IPS-NIHi7 (cell line): Measurements from ENCODE around the gene MRPL51.
"Not testable (repeated sequence)": the region's sequence is repeated elsewhere in the genome, so short reads cannot be mapped to it uniquely, and the experiment has no call there.

Experiments used
- DNase-seq: peaks from one replicate; pipeline ENCODE4 v3.0.0; 2012; ENCODE audit warnings: mixed read lengths; ENCODE audit errors: extremely low spot score

The MRPL51 gene

GRCh38 chr12:6488240-6488639 lies 4.8 kb downstream of the MRPL51 start:
- no peak for DNase-seq

GRCh38 chr12:6478416-6478815 lies 14.6 kb downstream of the MRPL51 start:
- DNase-seq = no peak

- not testable (repeated sequence) for DNase-seq
Measured at GRCh38 chr12:6477601-6478377, 15.3 kb downstream of the MRPL51 start.

GRCh38 chr12:6476489-6476888 lies 16.6 kb downstream of the MRPL51 start:
- no peak for DNase-seq

GRCh38 chr12:6475233-6475975 lies 17.7 kb downstream of the MRPL51 start:
- not testable (repeated sequence) for DNase-seq

- no peak for DNase-seq
Measured at GRCh38 chr12:6472491-6472890, 20.6 kb downstream of the MRPL51 start.

GRCh38 chr12:6471989-6472360 lies 21.1 kb downstream of the MRPL51 start:
- DNase-seq = no peak

GRCh38 chr12:6470375-6471163 lies 22.5 kb downstream of the MRPL51 start, which contains the start of gene VAMP1:
Gene VAMP1, minus strand, starts transcription at chr12:6470677. Its CDS starts 146 bp downstream, at chr12:6470531.
- DNase-seq = peak; percentile 98

- DNase-seq = peak; percentile 26
Measured at GRCh38 chr12:6469609-6470374, 23.3 kb downstream of the MRPL51 start.

- no peak for DNase-seq
Measured at GRCh38 chr12:6469092-6469491, 24.0 kb downstream of the MRPL51 start.

GRCh38 chr12:6468283-6468575 lies 24.8 kb downstream of the MRPL51 start:
- DNase-seq = no peak

GRCh38 chr12:6467571-6468282 lies 25.3 kb downstream of the MRPL51 start:
- DNase-seq = not testable (repeated sequence)

GRCh38 chr12:6466751-6467150 lies 26.3 kb downstream of the MRPL51 start:
- not testable (repeated sequence) for DNase-seq

- DNase-seq = no peak
Measured at GRCh38 chr12:6466184-6466573, 26.9 kb downstream of the MRPL51 start.

GRCh38 chr12:6465467-6466183 lies 27.4 kb downstream of the MRPL51 start:
- DNase-seq = peak; percentile 80

- DNase-seq = no peak
Measured at GRCh38 chr12:6464531-6464930, 28.5 kb downstream of the MRPL51 start.

- DNase-seq = no peak
Measured at GRCh38 chr12:6463858-6464257, 29.2 kb downstream of the MRPL51 start.

GRCh38 chr12:6463216-6463615 lies 29.8 kb downstream of the MRPL51 start:
- DNase-seq = no peak

- DNase-seq = no peak
Measured at GRCh38 chr12:6462234-6462995, 30.6 kb downstream of the MRPL51 start.
